ENCODE data around the gene VPS33B. TPM values are rescaled to one million over a fixed set of nuclear protein-coding genes. Genes with fewer than 3 reads are reported as not detected.

VPS33B gene
- total and polyA plus RNA-seq, 2 of the 13 experiments (the other 11 are each of a cell fraction or from before 2014, with no cell fraction given), result 15.8 to 16.5 TPM

DNA sequence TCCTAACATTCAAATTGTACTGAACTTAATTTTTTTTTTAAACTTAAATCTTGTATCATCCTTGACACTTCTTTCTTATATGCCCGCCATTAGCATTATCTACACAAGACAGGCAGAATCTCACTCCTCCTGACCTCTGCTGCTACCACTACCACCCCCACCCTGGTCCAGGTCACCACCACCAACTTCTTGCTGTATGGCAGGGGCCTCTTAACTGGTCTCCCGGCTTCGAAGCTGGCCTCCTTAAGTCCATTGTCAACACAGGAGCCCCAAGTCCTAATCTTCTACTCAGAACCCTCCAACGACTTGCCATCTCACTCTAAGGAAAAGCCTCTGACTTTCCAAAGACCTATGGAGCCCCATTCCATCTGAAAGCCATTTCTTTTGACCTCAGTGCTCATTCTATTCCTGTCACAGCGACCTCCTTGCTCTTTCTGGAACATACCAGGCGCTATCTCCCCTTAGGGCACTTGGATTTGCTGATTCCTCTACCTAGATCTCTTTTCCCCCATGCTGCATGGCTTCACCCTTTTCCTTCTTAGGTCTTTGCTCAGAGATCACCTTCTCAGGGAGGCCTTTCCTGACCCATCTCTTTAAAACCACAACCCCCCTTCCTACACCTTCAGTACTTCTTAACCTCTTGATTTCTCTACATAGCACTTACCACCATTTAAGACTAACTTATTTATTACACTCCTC is 30.7 kb downstream of the VPS33B start:
- Histone ChIP-seq H3K4me1 (ENCODE audit: insufficient read depth, low read length) (peaks cover 44% of the 10 kb centered on the region), H3K79me2 (ENCODE audit: insufficient read depth, low read length) (peaks cover 82% of the 10 kb centered on the region), H3K4me2 (ENCODE audit: low read depth, low read length) (peak overlapping the region; percentile 61), H3K9me3 (ENCODE audit: low read length) (no peaks in the 10 kb centered on the region), H3K9ac (ENCODE audit: insufficient read depth, low read depth, low read length) (no peak overlapping the region; the same call in 1 of the 2 replicates), H2AFZ (ENCODE audit: low read length) (peak overlapping the region; percentile 63), H3K4me3 (replicated peaks in 1 of 3; ENCODE audit: insufficient read depth in 1 of 3, low read depth in 2 of 3, low read length in 3 of 3) (peak overlapping the region in 1 of 3 experiments; percentile 40; a peak in 1 of 6 replicates), H4K20me1 (ENCODE audit: insufficient read depth, low read length) (peaks cover 7% of the 10 kb centered on the region), H3K27ac (ENCODE audit: extremely low read length, insufficient read depth, low read length) (peak overlapping the region; percentile 28), H3K27me3 (ENCODE audit: control insufficient read depth in 1 of 2, insufficient read depth in 2 of 2, low read length in 2 of 2) (no peaks in the 10 kb centered on the region), H3K36me3 (replicated peaks in 1 of 2; ENCODE audit: control insufficient read depth in 1 of 2, insufficient read depth in 2 of 2, low read length in 2 of 2) (no peaks in the 10 kb centered on the region)
- WGBS (ENCODE audit: low lambda C conversion rate), result 74% methylated on average over 6 of the region's 6 CpGs
- intact Hi-C loops (cut with micrococcal nuclease; ENCODE audit: unreplicated experiment), result loop anchor here (10.0 kb wide), 1 partner anchor 57 kb away; the partner anchor contains the start of genes HDDC3 and UNC45A
- no TSS peak for BruUV-seq (replicated peaks)
- ChIA-PET CTCF (ENCODE audit: low intra/inter-chr PET ratio, low total read pairs) (no interaction called here), POLR2A (no interaction called here)
- no peak for TF ChIP-seq MIER2 (CRISPR knock-in tag; IDR thresholded peaks at IDR 0.05)
- TF ChIP-seq ZBTB7B (CRISPR knock-in tag; IDR thresholded peaks at IDR 0.05), result no peak
- TF ChIP-seq ZNF3 (CRISPR knock-in tag; IDR thresholded peaks at IDR 0.05), result no peak
- no peak for TF ChIP-seq TCF7L2 (IDR thresholded peaks at IDR 0.05; ENCODE audit: low read depth, low read length)
- TF ChIP-seq, protein P1, sequence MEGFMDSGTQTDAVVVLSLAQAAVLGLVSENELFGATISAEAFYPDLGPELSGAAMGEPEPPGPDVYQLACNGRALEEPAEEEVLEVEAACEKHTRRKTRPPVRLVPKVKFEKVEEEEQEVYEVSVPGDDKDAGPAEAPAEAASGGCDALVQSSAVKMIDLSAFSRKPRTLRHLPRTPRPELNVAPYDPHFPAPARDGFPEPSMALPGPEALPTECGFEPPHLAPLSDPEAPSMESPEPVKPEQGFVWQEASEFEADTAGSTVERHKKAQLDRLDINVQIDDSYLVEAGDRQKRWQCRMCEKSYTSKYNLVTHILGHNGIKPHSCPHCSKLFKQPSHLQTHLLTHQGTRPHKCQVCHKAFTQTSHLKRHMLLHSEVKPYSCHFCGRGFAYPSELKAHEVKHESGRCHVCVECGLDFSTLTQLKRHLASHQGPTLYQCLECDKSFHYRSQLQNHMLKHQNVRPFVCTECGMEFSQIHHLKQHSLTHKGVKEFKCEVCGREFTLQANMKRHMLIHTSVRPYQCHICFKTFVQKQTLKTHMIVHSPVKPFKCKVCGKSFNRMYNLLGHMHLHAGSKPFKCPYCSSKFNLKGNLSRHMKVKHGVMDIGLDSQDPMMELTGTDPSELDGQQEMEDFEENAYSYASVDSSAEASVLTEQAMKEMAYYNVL (CRISPR knock-in tag; IDR thresholded peaks at IDR 0.05; ENCODE audit: borderline replicate concordance), result no peak
- TF ChIP-seq SALL2 (CRISPR knock-in tag; IDR thresholded peaks at IDR 0.05), result no peak
- TF ChIP-seq SOX6 (IDR thresholded peaks at IDR 0.05), result no peak
- no peak for TF ChIP-seq SOX6 (CRISPR knock-in tag; IDR thresholded peaks at IDR 0.05)
- no peak for TF ChIP-seq NCOA1 (CRISPR knock-in tag; IDR thresholded peaks at IDR 0.05)
- FAIRE-seq (no peak), ATAC-seq (no peak), DNase-seq (ENCODE audit: low spot score) (no peak)
- in situ Hi-C loops (cut with HindIII; ENCODE audit: extremely low pct_ligation_motif_present, low pct_unique_long_range_greater_than_20kb), result no loop called here
